ENCODE measurements around the gene FASN.
"Not testable (repeated sequence)": the region's sequence is repeated elsewhere in the genome, so short reads cannot be mapped to it uniquely, and the experiment has no call there.

The FASN gene

DNA sequence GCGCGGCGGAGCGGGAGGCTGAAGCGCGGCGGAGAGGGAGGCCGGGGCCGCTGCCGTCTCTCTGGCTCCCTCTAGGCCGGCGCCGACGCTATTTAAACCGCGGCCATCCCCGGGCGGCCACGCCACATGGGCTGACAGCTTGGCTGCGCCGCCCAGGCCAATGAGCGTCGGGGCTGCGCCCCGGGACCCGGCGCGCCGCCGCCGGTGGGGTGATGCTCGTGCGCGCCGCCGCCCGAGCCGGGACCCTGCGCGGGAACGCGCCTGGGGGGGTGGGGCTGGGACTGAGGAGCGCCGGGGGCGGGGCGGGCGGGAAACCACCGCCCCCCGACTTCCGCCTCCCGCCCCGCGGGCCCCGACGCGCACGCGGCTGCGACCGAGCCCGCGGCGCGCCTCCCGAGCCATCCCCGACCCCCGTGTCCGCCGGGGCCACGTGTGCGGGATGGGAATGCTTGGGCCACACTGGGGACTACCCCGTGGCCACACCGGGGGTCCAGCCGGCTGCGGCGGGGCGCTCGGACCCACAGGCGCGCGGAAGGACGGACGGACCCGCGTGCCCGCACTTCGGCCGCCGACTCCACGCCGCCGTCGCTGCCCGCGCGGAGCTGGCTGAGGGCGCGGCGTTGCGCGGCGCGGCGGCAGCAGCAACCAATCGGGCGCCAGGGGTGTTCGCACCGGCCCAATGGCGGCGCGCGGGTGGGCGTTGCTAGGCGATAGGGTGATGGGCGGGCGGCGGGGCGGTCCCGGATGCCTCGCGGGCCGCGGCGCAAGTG lies at the start of gene FASN:
Gene FASN (minus strand): TSS at position 68 of the 770 bp plus-strand sequence. CDS start 1,791 bp downstream, outside the sequence.
- peak; percentile 98 for DNase-seq

DNA sequence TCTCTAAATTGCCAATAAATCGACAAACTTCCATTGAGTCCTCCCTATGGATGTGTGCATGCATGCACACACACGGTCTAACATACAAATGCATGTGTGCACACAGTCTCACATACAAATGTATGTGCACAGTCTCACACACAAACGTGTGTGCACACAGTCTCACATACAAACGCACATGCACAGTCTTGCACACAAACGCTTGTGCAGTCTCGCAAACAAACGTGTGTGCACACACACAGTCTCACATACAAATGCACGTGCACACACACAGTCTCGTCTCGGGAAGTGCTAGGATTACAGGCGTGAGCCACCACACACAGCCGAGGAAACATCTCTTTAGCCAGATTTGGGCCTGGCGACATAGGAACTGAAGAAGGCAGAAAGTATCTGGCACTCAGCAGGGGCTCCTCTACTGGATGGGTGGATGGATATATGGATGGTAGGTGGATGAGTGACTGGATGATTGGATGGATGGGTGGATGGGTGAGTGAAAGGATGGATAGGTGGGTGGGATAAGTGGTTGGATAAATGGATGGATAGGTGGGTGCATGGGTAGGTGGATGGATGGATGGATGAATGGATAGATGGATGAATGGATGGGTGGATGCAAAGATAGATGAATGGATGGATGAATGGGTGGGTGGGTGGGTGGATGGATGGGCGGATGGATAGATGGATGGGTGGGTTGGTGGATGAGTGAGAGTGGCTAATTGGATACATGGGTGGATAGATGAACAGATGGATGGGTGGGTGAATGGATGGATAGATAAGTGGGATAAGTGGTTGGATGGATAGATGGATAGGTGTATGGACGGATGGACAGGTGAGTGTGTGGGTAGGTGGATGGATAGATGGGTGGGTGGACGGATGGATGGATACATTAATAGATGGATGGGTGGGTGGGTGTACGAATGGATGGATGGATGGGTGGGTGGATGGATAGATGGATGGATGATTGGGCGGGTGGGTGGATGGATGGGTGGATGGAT lies 48.9 kb upstream of the FASN start:
- no peak for DNase-seq

DNA sequence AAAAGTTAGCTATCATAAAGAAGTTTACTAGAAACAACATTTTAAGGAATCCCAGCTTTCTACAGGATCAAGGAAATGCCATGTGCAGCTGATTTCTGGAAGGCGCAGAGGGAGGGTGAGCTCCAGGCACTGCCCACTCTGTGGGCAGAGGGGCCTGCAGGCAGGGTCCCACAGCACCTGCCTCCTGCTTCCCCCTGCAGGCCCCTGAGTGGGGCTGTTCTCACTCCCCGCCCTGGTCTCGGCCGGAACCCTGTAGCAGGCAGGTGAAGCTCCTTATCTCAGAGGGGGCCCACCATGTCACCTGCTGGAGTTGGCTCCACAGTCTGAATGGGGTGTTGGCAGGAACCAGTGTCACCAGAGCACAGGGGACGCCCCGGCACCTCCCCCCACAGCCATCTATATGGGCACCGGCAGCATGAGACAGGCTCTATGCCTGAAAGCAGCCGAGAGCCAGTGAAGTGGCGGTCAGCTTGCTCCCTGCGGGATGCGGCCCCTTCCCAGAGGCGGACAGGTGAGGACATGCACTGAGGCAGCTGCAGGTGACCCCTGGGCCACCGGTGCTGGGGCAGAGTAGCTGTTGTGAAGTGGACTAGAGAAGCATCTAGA lies 47.6 kb upstream of the FASN start:
- DNase-seq: no peak

DNA sequence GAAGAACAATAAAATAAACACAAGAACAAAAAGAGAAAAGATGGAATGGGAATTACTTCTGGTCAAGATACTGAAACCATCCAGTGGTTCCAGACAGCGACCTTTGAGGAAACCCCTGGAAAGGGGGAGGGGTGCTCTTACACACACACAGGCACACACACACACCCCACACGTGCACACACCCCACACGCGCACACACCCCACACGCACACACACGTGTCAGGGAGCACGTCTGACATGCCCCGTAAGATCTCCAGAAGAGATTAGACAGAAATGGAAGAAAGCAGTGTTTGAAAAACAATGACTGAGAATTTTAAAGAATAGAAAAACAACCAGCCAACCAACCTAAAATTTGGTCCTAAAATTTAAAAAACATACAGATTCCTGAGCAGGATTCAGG lies 45.3 kb upstream of the FASN start:
- no peak for DNase-seq

DNA sequence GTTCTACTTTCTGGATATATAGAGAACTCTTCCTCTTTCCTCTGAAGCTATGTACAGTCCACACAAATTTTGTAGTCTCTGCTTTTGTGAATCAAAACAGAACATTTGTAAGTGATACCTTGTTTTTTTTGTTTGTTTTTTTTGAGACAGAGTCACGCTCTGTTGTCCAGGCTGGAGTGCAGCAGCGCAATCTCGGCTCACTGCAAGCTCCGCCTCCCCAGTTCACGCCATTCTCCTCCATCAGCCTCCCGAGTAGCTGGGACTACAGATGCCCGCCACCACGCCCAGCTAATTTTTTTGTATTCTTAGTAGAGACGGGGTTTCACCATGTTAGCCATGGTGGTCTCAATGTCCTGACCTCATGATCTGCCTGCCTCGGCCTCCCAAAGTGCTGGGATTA lies 41.9 kb upstream of the FASN start:
- DNase-seq: not testable (repeated sequence)

DNA sequence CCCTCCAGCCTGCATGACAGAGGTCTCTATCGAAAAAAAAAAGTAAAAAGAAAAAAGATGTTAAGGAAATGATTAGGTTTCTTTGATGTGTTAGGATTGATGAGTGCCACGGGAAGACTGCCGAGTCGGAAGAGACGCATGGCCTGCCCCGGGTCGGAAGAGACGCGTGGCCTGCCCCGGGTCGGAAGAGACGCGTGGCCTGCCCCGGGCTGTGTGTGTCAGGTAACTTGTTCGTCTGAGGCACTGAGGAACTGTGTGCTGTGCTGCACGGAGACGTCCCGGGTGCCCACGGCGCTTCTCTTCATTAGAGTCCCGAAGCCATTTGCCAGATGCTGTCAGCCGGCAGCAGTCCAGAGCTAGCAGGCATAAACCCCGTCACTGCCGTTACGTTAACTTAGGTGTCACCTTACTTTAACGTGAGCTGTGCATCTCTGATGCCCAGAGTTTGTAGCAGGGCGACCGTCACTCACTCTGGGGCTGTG lies 40.5 kb upstream of the FASN start:
- DNase-seq: no peak

DNA sequence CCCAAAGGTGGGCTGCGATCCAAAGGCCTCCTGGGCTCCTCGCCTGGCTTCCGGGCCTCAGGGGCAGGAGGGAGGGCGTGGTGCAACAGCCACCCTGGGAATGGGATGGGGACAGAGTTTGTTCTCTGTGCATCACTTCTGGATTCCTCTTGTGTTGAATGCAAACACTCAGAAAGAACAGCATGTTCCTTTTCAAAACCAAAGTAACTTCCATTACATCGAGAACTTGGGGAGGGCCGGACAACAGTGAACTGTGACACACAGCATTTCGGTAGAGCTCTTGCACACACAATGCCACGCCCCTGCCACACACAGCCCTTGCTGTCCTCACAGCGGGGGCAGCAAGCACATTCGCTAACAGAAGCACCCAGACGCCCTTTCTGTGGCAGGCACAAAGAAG lies 36.1 kb upstream of the FASN start:
- no peak for DNase-seq

DNA sequence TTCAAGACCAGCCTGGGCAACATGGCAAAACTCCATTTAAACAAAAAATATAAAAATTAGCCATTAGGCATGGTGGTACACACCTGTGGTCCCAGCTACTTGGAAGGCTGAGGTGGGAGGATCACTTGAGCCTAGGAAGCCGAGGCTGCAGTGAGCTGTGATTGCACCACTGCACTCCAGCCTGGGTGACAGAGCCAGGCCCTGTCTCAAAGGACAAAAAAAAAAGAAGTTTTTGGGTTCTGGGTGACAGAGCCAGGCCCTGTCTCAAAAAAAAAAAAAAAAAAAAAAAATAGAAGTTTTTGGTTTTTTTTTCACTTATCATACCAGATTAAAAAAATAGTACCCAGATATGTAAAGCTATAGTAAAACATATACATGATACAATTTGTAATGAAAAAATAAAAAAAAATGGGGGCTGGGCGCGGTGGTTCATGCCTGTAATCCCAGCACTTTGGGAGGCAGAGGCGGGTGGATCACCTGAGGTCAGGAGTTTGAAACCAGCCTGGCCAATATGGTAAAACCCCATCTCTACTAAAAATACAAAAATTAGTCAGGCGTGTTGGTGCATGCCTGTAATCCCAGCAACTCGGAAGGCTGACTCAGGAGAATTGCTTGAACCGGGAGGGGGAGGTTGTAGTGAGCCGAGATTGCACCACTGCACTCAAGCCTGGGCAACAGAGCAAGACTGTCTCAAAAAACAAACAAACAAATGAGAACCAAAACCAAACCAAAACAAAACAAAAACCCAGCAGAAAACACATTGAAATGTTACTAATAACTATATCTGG lies 35.3 kb upstream of the FASN start:
- DNase-seq: not testable (repeated sequence)

DNA sequence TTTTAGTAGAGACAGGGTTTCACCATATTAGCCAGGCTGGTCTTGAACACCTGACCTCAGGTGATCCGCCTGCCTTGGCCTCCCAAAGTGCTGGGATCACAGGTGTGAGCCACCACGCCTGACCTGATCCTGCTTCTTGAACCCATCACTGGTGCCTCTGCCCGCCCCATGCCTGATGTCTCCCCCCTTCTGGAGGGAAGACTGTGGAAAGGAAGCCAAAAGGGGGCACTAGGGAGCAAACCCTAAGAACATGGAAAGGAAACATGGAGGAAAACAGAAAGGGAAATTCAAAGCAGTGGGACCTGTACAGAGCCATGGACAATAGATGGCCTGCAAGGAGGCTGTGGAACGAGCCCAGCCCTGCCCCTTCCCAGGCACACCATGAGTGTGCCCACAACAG lies 31.1 kb upstream of the FASN start:
- no peak for DNase-seq

DNA sequence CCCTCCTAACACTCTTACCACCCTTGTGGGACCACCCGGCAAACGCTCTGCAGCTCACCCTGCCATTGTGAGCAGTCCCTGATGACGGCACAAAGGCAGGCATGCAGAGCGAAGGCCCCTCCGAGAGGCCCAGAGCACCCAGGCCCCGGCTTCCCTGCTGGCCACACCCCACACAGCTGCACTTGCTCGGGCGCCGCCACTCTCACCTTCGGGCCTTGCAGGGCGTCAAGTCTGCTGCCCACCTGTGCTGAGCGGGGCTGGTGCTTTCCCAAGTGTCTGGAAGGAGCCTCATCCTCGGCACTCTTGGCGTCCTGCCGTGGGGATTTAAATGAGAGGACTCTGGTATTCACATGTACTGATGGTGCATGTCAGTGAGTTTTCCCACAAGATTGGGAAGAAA lies 30.3 kb upstream of the FASN start:
- no peak for DNase-seq

DNA sequence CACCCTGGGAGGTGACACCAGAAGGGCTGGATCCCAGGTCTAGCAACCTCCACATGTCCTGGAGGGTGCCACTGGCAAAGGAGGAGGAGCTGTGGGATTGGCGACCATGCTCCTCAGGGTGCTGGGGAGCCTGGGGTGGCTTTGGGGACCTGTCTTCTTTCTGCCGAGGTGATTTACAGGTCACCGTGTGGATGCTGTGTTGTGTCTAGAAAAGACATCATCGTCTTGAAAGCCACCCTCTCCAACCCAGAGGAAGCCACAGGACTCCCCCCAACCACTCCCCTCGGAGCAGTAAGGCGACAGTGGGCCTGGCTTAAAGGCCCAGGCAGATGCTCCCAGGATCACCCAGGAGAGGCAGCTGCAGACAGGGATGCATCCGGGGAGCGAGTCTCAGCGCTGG lies 29.7 kb upstream of the FASN start:
- no peak for DNase-seq

DNA sequence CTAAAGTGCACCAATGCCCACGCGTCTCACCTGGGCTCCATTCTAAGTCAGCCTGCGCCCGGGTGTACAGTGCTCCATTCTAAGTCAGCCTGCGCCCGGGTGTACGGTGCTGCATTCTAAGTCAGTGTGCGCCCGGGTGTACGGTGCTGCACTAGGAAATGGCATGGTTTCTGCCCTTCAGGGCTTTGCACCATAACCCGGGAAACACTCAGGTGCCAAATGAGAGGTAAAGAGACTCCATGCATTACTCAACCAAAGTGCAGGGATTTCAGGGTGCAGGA lies 29.2 kb upstream of the FASN start:
- no peak for DNase-seq

DNA sequence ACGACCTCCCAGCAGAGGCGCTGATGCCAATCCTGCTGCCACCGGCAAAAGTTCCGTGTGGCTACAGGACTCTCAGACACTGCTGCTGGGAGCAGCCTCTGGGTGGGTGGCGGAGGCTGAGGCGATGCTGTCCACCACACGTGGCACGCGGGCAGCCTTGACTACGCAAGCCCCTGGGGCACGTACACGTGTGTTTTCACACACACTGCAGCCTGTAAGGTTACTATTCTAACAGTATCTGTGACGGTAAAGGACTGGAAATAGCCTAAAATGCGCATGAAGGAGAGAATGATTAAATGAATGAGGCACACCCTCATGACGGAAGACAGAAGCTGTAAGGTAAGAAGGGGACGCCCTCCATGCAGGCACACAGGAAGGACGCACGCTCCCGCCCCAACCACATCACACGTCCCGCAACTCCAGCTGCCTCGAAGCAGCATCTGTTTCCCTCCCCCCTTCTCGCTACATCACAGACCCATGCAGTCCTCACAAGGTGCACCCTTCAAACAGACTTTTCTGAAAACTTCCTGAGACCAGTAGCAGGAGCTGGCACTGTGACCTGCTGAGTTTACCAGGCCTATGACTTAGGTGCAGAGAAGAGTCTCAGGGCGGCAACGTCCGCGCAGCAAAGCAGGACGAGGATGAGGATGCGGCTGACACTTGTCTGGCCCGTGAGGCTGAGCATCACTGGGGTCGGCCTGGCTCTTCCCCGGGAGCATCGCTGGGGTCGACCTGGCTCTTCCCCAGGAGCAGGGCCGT lies 28.7 kb upstream of the FASN start:
- no peak for DNase-seq

DNA sequence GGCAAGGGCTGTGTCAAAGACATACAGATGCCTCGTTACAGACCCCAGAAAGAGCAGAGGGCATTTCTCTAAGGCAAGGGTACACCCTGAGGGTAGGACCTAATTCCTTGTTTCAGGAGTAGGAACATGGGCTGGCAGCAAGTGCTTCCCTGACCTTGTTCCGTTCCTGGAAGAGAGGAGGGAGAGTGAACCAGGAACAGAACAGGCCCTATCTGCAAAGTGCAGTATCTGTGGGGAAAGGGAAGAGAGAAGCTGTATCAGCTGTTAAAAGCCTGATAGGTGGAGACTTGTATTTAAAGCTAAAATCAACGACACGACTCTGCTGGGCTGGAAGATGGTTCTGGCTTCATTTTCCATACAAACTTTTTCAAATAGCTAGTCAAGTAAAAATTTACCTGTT lies 26.1 kb upstream of the FASN start:
- DNase-seq: no peak

DNA sequence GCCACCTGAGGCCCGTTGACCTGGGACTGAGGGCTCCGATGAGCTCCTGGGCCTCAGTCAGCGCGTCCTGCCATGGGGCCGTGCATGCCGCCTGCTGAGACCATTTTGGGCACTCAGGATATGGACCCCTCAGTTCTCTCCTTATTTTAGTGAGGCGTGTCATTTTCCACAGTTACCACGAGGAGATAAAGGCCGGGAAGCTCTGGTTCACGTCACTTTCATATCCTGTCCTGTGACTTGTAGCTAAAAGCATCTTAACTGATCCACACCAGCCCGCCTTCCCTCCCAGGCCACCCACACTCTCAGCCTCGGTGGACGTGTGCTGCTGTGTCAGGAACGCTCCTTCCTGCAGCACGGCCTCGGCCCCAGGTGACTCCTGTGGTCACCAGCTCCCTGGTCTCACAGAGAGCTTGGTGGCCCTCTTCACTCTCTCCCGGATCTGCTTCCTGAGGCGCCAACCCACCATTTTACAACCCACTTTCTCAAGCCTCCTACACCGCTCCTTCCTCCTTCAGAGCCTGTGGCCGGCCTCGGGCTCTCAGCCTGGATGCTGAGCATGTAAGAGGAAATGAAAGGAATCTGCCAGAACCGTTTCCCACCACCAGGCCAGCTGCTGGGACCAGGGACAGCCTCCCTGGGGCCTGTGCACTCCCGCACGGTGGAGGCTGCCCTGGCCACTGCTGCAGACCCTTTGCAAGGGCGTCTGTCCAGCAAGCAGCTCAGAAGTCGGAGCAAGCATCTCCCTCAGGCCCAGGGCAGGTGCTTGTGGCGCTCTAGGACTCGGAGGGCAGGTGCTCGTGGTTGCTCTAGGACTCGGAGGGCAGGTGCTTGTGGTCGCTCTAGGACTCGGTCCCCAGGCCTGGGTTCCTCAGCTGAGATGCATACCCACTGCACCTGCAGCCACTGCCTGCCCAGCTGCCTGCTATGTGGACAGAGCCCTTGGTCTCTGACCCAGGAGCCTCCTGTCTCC lies 23.9 kb upstream of the FASN start:
- peak; percentile 45 for DNase-seq

DNA sequence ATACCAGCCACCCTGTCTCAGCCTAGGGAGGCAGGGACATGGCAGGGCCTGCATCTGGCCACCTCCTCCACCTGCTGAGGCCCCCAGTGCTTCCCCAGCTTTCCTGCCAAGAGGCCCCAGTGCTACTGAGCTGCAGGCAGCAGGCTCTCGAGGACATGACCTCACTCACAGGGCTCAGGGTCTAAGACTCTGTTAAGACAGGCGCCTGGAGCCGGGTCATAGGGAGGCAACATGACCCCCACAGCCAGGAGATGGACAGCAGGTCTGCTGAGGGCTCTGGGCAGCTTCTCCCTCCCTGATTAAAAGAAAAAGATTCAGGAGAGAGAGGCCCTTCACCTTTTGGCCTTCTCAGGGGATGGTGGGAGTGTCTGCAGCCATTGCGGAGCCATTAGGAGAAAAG lies 23.2 kb upstream of the FASN start:
- no peak for DNase-seq

DNA sequence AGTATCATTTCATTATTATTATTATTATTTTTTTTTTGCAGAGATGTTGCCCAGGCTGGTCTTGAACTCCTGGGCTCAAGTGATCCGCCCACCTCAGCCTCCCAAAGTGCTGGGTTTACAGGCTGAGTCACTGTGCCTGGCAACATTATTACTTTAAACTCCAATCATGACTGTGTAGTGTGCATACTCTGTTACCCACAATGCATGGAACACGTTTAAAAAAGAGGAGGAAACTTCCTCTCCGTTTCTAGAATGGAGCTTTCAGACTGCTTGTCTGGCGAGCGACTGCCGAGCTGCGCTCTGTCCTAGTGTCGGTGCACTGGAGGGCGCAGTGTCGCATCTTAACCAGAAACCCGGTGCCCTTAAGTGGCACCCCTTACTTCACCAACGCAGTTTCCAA lies 22.1 kb upstream of the FASN start:
- peak; percentile 69 for DNase-seq

DNA sequence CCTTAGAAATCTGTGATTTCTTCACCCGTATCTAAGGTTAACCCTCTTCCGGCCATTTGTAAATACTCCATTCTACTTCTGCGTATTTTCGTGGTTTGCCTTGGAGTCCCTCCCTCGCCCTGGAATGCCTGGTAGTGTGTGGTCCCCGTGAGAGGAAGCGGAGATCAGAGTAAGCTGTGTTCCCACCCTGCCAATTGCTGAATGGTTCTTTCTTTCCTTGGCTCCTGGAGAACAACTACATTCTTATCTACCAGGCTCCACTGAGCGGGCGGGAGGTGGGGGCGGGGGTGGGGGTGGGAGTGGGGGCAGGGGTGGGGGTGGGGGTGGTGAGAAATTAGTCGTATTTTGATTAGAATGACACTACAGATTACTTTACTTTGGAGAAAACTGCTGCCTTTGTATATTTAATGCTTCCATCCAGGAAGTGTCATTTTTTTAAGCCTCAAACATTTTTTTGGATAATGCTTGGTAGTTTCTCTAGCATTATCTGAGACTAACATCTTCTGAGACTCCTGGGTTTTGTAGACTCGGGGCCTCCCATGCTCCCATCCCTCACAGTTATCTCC lies 20.9 kb upstream of the FASN start:
- DNase-seq: peak; percentile 43

DNA sequence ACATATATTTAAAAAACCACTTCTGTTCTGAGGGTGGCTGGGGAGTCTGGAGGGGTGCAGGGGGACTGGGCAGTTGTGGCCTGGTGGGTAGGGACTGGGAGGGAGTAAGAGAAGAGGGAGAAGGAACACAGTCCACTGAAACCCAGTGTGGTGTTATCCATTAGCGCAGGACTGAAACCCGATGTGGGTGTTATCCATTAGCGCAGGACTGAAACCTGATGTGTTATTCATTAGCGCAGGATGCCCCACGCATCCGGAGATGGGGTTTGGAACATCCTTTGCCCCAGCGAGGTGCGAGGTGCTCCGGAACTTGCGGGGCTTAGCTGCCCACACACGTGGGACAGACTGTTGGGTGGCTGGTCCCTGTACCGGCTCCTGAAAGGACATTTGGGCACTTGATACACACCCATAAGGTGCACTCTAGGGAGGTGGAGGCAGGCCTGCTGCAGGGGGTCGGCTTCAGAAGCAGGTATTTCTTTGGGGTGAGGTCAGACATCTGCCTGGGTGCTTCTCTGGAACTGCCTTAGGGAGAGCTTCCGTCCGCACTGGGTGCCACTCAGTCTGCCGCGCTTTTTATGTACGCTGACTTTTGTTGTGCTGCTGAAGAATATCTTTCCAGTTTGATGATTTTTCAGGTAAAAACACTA lies 20.3 kb upstream of the FASN start:
- no peak for DNase-seq

Measured in hematopoietic multipotent progenitor cell treated with erythropoietin and hydrocortisone succinate and interleukin-3 and kit ligand, for 4 days (in vitro differentiated cells).